HG02852 (cell line): Measurements from ENCODE around the gene LYSMD4.

Experiments
- ATAC-seq: cut with Tn5 transposase; IDR thresholded peaks from one replicate; pipeline ENCODE4 v1.9.1; 2021; ENCODE audit warnings: mild to moderate bottlenecking, moderate library complexity; ENCODE audit not compliant: unreplicated experiment

LYSMD4 gene

GRCh38 chr15:99732124-99732750 is 1.0 kb downstream of the LYSMD4 start:
- ATAC-seq = no peak

GRCh38 chr15:99731336-99732123 is 1.7 kb downstream of the LYSMD4 start:
- no peak for ATAC-seq

GRCh38 chr15:99729920-99730319 is 3.3 kb downstream of the LYSMD4 start:
- ATAC-seq = no peak

GRCh38 chr15:99729327-99729726 is 3.9 kb downstream of the LYSMD4 start:
- no peak for ATAC-seq

GRCh38 chr15:99728916-99729315 is 4.3 kb downstream of the LYSMD4 start:
- ATAC-seq = no peak

- no peak for ATAC-seq
Observed at GRCh38 chr15:99727733-99728132, 5.5 kb downstream of the LYSMD4 start.

- ATAC-seq = no peak
Observed at GRCh38 chr15:99727330-99727729, 5.9 kb downstream of the LYSMD4 start.

- ATAC-seq = no peak
Observed at GRCh38 chr15:99726333-99726732, 6.9 kb downstream of the LYSMD4 start.

GRCh38 chr15:99722406-99722805 is 10.8 kb downstream of the LYSMD4 start:
- ATAC-seq = no peak

- no peak for ATAC-seq
Observed at GRCh38 chr15:99721896-99722295, 11.3 kb downstream of the LYSMD4 start.

- no peak for ATAC-seq
Observed at GRCh38 chr15:99721104-99721778, 12.0 kb downstream of the LYSMD4 start.

GRCh38 chr15:99720533-99720932 is 12.7 kb downstream of the LYSMD4 start:
- no peak for ATAC-seq

GRCh38 chr15:99719096-99719541 is 14.1 kb downstream of the LYSMD4 start:
- peak; percentile 77 for ATAC-seq

GRCh38 chr15:99718421-99718820 is 14.8 kb downstream of the LYSMD4 start:
- no peak for ATAC-seq

GRCh38 chr15:99717161-99718009 is 15.9 kb downstream of the LYSMD4 start:
- peak; percentile 41 for ATAC-seq

- no peak for ATAC-seq
Observed at GRCh38 chr15:99716540-99717095, 16.6 kb downstream of the LYSMD4 start.

- ATAC-seq = no peak
Observed at GRCh38 chr15:99712415-99712814, 20.8 kb downstream of the LYSMD4 start.

- ATAC-seq = no peak
Observed at GRCh38 chr15:99711625-99712024, 21.6 kb downstream of the LYSMD4 start.

- ATAC-seq = no peak
Observed at GRCh38 chr15:99709243-99709986, 23.8 kb downstream of the LYSMD4 start.

GRCh38 chr15:99708563-99708962 is 24.7 kb downstream of the LYSMD4 start:
- ATAC-seq = no peak
